22Rv1 (cell line): ENCODE measurements around the gene DYNLL2.

ENCODE experiments used
- ZFX ChIP-seq: fragments of 450-650 bp; IDR thresholded peaks from 2 replicates; pipeline ENCODE4 v1.6.1; 2017; ENCODE audit warnings: antibody characterized with exemption, borderline replicate concordance
- TF ChIP-seq, protein P1 (sequence below): fragments of 450-650 bp; IDR thresholded peaks from 2 replicates; pipeline ENCODE4 v1.5.1; 2017; ENCODE audit warnings: mild to moderate bottlenecking

DNA sequence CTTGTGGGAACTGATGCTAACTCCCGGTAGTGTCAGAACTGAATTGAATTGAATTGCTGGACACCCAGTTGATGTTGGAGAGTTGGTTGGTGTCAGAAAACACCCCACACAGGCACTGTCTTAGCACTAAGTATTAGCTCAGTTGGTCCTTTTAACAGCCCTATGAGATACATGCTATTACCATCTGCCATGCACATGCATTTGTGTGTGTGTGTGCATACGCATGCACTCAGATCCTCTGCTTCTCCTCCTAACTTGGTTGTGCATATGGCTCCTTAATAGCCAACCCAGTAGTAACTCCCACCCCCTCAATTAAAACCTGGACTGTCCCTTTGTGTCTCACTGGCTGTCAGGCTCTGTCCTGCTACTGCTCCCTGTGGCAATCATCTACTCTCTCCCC, 32.3 kb upstream of the DYNLL2 start:
- TF ChIP-seq, protein P1, sequence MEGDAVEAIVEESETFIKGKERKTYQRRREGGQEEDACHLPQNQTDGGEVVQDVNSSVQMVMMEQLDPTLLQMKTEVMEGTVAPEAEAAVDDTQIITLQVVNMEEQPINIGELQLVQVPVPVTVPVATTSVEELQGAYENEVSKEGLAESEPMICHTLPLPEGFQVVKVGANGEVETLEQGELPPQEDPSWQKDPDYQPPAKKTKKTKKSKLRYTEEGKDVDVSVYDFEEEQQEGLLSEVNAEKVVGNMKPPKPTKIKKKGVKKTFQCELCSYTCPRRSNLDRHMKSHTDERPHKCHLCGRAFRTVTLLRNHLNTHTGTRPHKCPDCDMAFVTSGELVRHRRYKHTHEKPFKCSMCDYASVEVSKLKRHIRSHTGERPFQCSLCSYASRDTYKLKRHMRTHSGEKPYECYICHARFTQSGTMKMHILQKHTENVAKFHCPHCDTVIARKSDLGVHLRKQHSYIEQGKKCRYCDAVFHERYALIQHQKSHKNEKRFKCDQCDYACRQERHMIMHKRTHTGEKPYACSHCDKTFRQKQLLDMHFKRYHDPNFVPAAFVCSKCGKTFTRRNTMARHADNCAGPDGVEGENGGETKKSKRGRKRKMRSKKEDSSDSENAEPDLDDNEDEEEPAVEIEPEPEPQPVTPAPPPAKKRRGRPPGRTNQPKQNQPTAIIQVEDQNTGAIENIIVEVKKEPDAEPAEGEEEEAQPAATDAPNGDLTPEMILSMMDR, result no peak
- TF ChIP-seq ZFX, result no peak
